Immature natural killer cell (primary cell): Measurements from ENCODE around the gene ABLIM2. TPM values are rescaled to one million over a fixed set of nuclear protein-coding genes. Genes with fewer than 3 reads are reported as not detected.

Experiments used
- DNase-seq, 3 donors: peaks; one replicate each; pipeline ENCODE4 v3.0.0; 2022; ENCODE audit warnings: mixed read lengths in 1 of 3
- H3K27ac Mint-ChIP-seq, 6 donors: one replicate each; pipeline ENCODE4 v1.8.0; 2020; ENCODE audit warnings: mixed read lengths in 6 of 6, mild to moderate bottlenecking in 5 of 6, inconsistent platforms in 4 of 6, moderate library complexity in 3 of 6
- H3K27me3 Mint-ChIP-seq, 3 donors: one replicate each; pipeline ENCODE4 v1.8.0; 2020 to 2021; ENCODE audit warnings: low read depth in 3 of 3, mild to moderate bottlenecking in 3 of 3, mixed read lengths in 3 of 3, moderate library complexity in 3 of 3, inconsistent platforms in 1 of 3
- H3K36me3 Mint-ChIP-seq, 3 donors: one replicate each; pipeline ENCODE4 v1.8.0; 2020; ENCODE audit warnings: mixed read lengths in 3 of 3, inconsistent platforms in 2 of 3, mild to moderate bottlenecking in 2 of 3
- H3K4me1 Mint-ChIP-seq, 2 donors: one replicate each; pipeline ENCODE4 v1.8.0; 2020; ENCODE audit warnings: inconsistent platforms in 2 of 2, mild to moderate bottlenecking in 2 of 2, mixed read lengths in 2 of 2, moderate library complexity in 1 of 2
- H3K4me3 Mint-ChIP-seq, 5 donors: one replicate each; pipeline ENCODE4 v1.8.0; 2020; ENCODE audit warnings: mild to moderate bottlenecking in 5 of 5, mixed read lengths in 5 of 5, inconsistent platforms in 3 of 5, moderate library complexity in 3 of 5
- H3K9me3 Mint-ChIP-seq, 6 donors: one replicate each; pipeline ENCODE4 v1.8.0; 2020; ENCODE audit warnings: mild to moderate bottlenecking in 6 of 6, mixed read lengths in 6 of 6, inconsistent platforms in 4 of 6, moderate library complexity in 3 of 6
- polyA plus RNA-seq, 3 donors: library from polyadenylated mRNA; unstranded; fragments of 300-500 nt; fragmentation: Illumina TruSeq; gene quantifications; one replicate each; pipeline ENCODE4 v1.2.3, GENCODE V29; 2021

Gene ABLIM2
- polyA plus RNA-seq, 3 donors from 2014 or later = 0.27 to 4.1 (median 0.43) TPM

- peaks cover 35 to 46% of the 10 kb centered on the region in 2 donors for H3K4me1 Mint-ChIP-seq
- peaks cover 2 to 3% (median 3%) of the 10 kb centered on the region in 3 donors for H3K27me3 Mint-ChIP-seq
- no peaks in the 10 kb centered on the region for H3K36me3 Mint-ChIP-seq
- no peak overlapping the region for H3K4me3 Mint-ChIP-seq
- no peak for DNase-seq
- H3K9me3 Mint-ChIP-seq = no peaks in the 10 kb centered on the region
- H3K27ac Mint-ChIP-seq = no peak overlapping the region
Observed at GRCh38 chr4:7978489-7978888, 180.1 kb downstream of the ABLIM2 start.

- DNase-seq = no peak
- Mint-ChIP-seq H3K27ac (peak overlapping the region in 2 of 6 donors; percentile 13 to 48), H3K27me3 (peaks cover 2 to 3% (median 3%) of the 10 kb centered on the region in 3 donors), H3K4me3 (no peak overlapping the region), H3K9me3 (no peaks in the 10 kb centered on the region), H3K36me3 (no peaks in the 10 kb centered on the region), H3K4me1 (peaks cover 45 to 55% of the 10 kb centered on the region in 2 donors)
Observed at GRCh38 chr4:7976634-7977033, 182.0 kb downstream of the ABLIM2 start.

GRCh38 chr4:7976025-7976424 lies 182.6 kb downstream of the ABLIM2 start:
- Mint-ChIP-seq H3K27me3 (peaks cover 2 to 3% (median 3%) of the 10 kb centered on the region in 3 donors), H3K36me3 (no peaks in the 10 kb centered on the region), H3K4me1 (peaks cover 45 to 55% of the 10 kb centered on the region in 2 donors), H3K9me3 (no peaks in the 10 kb centered on the region), H3K27ac (peak overlapping the region in 4 of 6 donors; percentile 0 to 74 (median 57)), H3K4me3 (no peak overlapping the region)
- DNase-seq = no peak

- DNase-seq = no peak
- Mint-ChIP-seq H3K27me3 (peaks cover 6 to 12% (median 8%) of the 10 kb centered on the region in 3 donors), H3K4me1 (peaks cover 61 to 70% of the 10 kb centered on the region in 2 donors), H3K4me3 (peak overlapping the region in 1 of 5 donors; percentile 9), H3K36me3 (peaks cover 0 to 4% (median 0%) of the 10 kb centered on the region in 3 donors), H3K27ac (peak overlapping the region in 4 of 6 donors; percentile 10 to 95 (median 57)), H3K9me3 (no peaks in the 10 kb centered on the region)
Observed at GRCh38 chr4:7974425-7974824, 184.2 kb downstream of the ABLIM2 start.

GRCh38 chr4:7973545-7973981 lies 185.1 kb downstream of the ABLIM2 start:
- no peak for DNase-seq

GRCh38 chr4:7971881-7972500 lies 186.6 kb downstream of the ABLIM2 start:
- Mint-ChIP-seq H3K27ac (peak overlapping the region; percentile 95 to 99 (median 97)), H3K36me3 (peaks cover 0 to 4% (median 0%) of the 10 kb centered on the region in 3 donors), H3K27me3 (peaks cover 13 to 23% (median 22%) of the 10 kb centered on the region in 3 donors), H3K4me1 (peaks cover 85 to 91% of the 10 kb centered on the region in 2 donors), H3K9me3 (no peaks in the 10 kb centered on the region), H3K4me3 (peak overlapping the region; percentile 91 to 99 (median 96))
- no peak for DNase-seq

More at GRCh38 chr4:7973545-7973981, 185.1 kb downstream of the ABLIM2 start:
- Mint-ChIP-seq H3K9me3 (no peaks in the 10 kb centered on the region), H3K27ac (peak overlapping the region; percentile 95 to 99 (median 97)), H3K4me3 (peak overlapping the region; percentile 65 to 98 (median 92)), H3K36me3 (peaks cover 0 to 4% (median 0%) of the 10 kb centered on the region in 3 donors), H3K27me3 (peaks cover 12 to 16% (median 13%) of the 10 kb centered on the region in 3 donors), H3K4me1 (peaks cover 70 to 77% of the 10 kb centered on the region in 2 donors)

GRCh38 chr4:7971159-7971631 lies 187.4 kb downstream of the ABLIM2 start:
- Mint-ChIP-seq H3K36me3 (peaks cover 0 to 4% (median 0%) of the 10 kb centered on the region in 3 donors), H3K9me3 (no peaks in the 10 kb centered on the region), H3K4me3 (peak overlapping the region; percentile 91 to 99 (median 96)), H3K27me3 (peaks cover 13 to 23% (median 23%) of the 10 kb centered on the region in 3 donors), H3K27ac (peak overlapping the region; percentile 95 to 99 (median 97)), H3K4me1 (peaks cover 91 to 93% of the 10 kb centered on the region in 2 donors)
- DNase-seq = no peak

- peak overlapping the region; percentile 95 to 99 (median 97) for H3K27ac Mint-ChIP-seq
- peak overlapping the region; percentile 91 to 99 (median 96) for H3K4me3 Mint-ChIP-seq
- DNase-seq = no peak
- H3K36me3 Mint-ChIP-seq = peaks cover 0 to 4% (median 0%) of the 10 kb centered on the region in 3 donors
- peaks cover 91 to 94% of the 10 kb centered on the region in 2 donors for H3K4me1 Mint-ChIP-seq
- H3K27me3 Mint-ChIP-seq = peaks cover 18 to 24% (median 23%) of the 10 kb centered on the region in 3 donors
- no peaks in the 10 kb centered on the region for H3K9me3 Mint-ChIP-seq
Observed at GRCh38 chr4:7970361-7970946, 188.2 kb downstream of the ABLIM2 start.

- peaks cover 95 to 98% of the 10 kb centered on the region in 2 donors for H3K4me1 Mint-ChIP-seq
- no peak for DNase-seq
- peaks cover 0 to 4% (median 0%) of the 10 kb centered on the region in 3 donors for H3K36me3 Mint-ChIP-seq
- peaks cover 18 to 36% (median 23%) of the 10 kb centered on the region in 3 donors for H3K27me3 Mint-ChIP-seq
- no peaks in the 10 kb centered on the region for H3K9me3 Mint-ChIP-seq
- peak overlapping the region; percentile 83 to 97 (median 92) for H3K27ac Mint-ChIP-seq
- peak overlapping the region; percentile 49 to 80 (median 74) for H3K4me3 Mint-ChIP-seq
Observed at GRCh38 chr4:7968262-7968896, 190.2 kb downstream of the ABLIM2 start.

- peak; percentile 59 to 62 (median 60) for DNase-seq
- peaks cover 0 to 4% (median 0%) of the 10 kb centered on the region in 3 donors for H3K36me3 Mint-ChIP-seq
- H3K4me3 Mint-ChIP-seq = peak overlapping the region; percentile 49 to 80 (median 74)
- no peaks in the 10 kb centered on the region for H3K9me3 Mint-ChIP-seq
- H3K27me3 Mint-ChIP-seq = peaks cover 18 to 36% (median 23%) of the 10 kb centered on the region in 3 donors
- H3K4me1 Mint-ChIP-seq = peaks cover 95 to 98% of the 10 kb centered on the region in 2 donors
- peak overlapping the region; percentile 83 to 97 (median 92) for H3K27ac Mint-ChIP-seq
Observed at GRCh38 chr4:7967501-7968261, 190.9 kb downstream of the ABLIM2 start.

GRCh38 chr4:7967063-7967440 lies 191.6 kb downstream of the ABLIM2 start:
- Mint-ChIP-seq H3K4me3 (peak overlapping the region; percentile 49 to 80 (median 74)), H3K9me3 (no peaks in the 10 kb centered on the region), H3K27ac (peak overlapping the region; percentile 83 to 97 (median 92)), H3K4me1 (peaks cover 91 to 94% of the 10 kb centered on the region in 2 donors), H3K27me3 (peaks cover 18 to 36% (median 23%) of the 10 kb centered on the region in 3 donors), H3K36me3 (peaks cover 0 to 4% (median 0%) of the 10 kb centered on the region in 3 donors)
- DNase-seq = no peak

- Mint-ChIP-seq H3K9me3 (no peaks in the 10 kb centered on the region), H3K27ac (peak overlapping the region; percentile 90 to 97 (median 96)), H3K27me3 (peaks cover 18 to 36% (median 23%) of the 10 kb centered on the region in 3 donors), H3K4me1 (peaks cover 87 to 90% of the 10 kb centered on the region in 2 donors), H3K36me3 (peaks cover 0 to 4% (median 0%) of the 10 kb centered on the region in 3 donors), H3K4me3 (peak overlapping the region; percentile 64 to 80 (median 74))
- no peak for DNase-seq
Observed at GRCh38 chr4:7966281-7967062, 192.1 kb downstream of the ABLIM2 start.
